GM19099 (cell line): ENCODE measurements around the gene KCNAB1.

ENCODE experiments used
- POLR2A ChIP-seq: IDR thresholded peaks from 3 replicates; pipeline ENCODE4 v1.6.1; 2011; ENCODE audit warnings: low read depth; ENCODE audit not compliant: insufficient read length; ENCODE audit errors: extremely low read depth

Gene KCNAB1

GRCh38 chr3:156207802-156208685, 87.7 kb downstream of the KCNAB1 start:
- no peak for TF ChIP-seq POLR2A

DNA sequence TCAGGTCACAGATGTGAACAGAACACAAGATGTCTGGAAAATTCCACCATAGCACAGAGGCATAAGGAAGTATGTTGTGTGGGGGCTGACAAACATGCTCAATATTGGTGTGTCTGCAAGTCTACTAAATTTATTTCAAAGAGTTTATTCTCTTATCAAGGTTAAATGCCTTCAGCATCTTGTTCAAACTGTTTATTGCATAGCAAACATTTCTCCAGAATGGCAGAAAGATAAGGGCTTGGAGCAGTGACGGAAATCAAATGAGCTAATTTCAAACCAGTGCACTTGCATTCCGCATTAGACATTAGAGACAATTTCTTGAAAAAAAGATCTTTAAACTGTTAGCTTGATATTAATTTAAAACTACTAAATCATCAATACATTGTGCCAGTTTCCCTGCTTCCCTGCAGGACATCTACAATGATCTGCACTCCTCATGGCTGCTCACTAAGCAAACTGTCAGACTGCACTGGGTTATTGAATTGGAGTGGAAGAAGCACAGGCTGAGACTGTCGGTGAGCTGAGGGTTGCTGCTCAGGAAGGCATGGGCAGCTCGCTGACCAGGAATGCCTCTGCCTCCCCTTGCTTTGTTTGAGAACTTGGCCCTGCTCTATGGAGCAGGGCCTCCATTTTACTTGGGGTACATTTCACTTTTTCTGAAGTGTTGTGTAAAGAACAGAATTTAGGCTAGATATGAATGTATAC, 89.4 kb downstream of the KCNAB1 start:
- TF ChIP-seq POLR2A = no peak

DNA sequence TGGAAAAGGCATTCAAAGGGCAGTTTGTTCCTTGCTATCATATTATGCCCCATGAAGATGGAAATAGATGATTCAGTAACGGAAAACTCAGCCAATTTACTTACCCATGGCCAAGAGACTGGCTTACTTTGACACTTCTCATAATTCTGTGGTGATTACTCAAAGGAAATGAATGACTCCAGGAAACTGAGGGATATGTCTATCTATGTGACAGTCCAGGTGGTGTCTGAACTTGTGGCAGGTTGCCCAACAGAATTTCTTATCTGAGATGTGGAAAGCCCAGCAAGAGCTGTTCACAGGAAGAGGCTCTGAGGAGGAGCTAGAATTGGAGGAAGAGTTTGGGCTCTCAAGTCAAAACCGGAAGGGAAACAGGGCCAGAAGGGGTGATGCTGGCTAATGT, 91.2 kb downstream of the KCNAB1 start:
- no peak for TF ChIP-seq POLR2A

DNA sequence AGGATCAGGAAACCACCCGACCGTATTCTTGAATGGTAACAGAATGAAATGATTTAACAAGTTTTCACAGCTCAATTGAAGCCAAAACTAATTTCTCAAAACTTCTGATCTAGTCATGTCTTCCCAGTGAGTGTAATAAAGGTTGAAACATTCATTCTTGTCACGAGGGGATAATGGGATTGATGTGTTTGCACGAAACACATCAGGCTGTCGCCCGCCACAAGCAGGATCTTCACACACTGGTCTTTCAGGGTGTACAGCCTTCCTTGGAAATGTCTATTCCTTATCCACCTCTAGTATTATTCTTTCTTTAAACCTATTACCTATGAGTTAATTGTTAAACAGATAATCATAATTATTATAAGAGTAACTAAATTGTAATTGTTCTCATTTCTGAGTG, 94.3 kb downstream of the KCNAB1 start:
- TF ChIP-seq POLR2A = no peak

- no peak for TF ChIP-seq POLR2A
These were observed 95.4 kb downstream of the KCNAB1 start for GRCh38 chr3:156215751-156216150.

DNA sequence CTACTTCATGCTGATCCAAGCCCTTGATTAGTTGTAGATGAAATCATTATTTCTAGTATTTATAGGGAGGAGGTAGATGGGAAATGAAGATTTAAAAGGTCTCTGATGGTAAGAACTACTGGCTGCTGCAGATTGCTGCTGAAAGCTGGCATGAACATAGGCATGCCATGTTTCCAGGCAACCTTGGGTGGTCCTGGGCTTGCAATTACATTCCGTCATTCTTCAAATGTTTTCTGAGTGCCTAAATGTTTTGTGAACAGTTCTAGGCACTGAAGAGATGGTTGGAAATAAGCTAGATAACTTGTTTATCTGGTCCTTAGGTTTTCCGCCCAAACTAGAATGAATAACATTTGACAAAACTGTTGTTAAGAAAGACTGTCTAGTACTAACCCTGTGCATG, 95.8 kb downstream of the KCNAB1 start:
- TF ChIP-seq POLR2A = no peak

DNA sequence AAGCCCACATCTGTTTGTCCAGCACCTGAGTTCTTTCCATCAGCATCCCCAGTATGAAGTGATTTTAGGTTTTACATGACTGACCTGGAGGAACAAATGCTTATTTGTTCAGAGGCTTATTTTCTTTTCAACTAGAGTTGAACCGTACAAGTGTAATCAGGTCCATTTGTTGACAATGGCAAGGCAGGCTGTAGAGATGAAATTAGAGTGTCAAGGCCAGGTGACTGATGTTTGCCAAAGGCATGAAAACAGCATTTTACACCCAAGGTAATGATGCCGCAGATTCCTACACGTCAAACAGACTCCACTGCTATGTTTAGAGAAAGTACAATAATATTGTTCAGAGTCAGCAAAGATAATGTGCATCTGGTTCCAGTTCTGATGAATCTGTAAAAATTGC, 96.5 kb downstream of the KCNAB1 start:
- TF ChIP-seq POLR2A = no peak

DNA sequence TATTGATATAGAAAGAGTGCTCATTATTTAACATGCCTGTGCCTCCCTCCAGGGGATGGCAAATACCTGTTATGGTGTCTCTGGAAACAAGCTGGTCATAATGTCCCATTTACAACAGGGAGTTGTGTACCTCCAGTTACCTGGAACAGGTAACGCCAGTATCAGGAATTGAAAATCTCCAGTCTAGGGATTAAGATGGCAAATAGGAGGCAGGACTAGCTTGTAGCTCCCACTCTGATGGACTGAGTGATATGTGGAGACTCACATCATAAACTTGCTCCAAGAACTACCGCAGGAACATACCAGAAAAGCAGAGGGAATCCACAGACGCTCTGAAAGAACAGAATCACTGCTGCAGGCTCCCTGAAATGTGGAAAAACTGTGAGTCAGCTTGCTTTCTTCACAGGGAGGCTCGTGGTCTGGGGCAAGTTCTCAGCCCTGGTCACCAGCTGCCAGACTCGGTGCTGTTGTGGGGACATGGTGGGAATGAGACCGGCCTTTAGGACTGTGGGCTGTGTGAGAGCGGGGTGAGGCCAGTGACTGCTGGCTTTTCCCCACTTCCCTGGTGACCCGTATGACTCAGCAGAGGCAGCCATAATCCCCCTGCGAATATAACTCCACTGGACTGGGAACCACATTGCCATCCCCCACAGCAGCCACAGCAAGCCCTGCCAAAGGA, 97.4 kb downstream of the KCNAB1 start:
- no peak for TF ChIP-seq POLR2A

GRCh38 chr3:156218353-156218744, 98.0 kb downstream of the KCNAB1 start:
- TF ChIP-seq POLR2A = no peak

GRCh38 chr3:156226676-156227420, 106.5 kb downstream of the KCNAB1 start:
- no peak for TF ChIP-seq POLR2A

- no peak for TF ChIP-seq POLR2A
These were observed 107.3 kb downstream of the KCNAB1 start for GRCh38 chr3:156227704-156228103.

- no peak for TF ChIP-seq POLR2A
These were observed 110.0 kb downstream of the KCNAB1 start for GRCh38 chr3:156230278-156230900.

DNA sequence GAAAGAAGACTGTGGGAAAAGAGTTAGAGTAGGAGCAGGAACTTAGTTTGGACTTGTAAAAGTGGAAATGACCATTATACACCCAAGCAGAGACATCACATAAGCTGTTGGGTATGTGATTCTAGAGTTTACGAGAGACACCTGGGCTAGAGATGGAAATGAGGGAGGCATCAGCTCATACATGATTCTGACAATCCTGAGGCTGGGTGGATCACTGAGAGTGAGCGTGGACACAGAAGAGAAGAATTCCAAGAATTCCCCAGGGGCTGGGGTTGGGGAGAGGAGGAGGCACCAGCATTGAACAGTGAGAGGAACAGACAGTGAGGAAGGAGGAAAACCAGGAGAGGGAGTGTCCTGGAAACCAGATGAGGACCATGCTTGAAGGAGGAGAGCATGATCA, 113.5 kb downstream of the KCNAB1 start:
- TF ChIP-seq POLR2A = no peak

DNA sequence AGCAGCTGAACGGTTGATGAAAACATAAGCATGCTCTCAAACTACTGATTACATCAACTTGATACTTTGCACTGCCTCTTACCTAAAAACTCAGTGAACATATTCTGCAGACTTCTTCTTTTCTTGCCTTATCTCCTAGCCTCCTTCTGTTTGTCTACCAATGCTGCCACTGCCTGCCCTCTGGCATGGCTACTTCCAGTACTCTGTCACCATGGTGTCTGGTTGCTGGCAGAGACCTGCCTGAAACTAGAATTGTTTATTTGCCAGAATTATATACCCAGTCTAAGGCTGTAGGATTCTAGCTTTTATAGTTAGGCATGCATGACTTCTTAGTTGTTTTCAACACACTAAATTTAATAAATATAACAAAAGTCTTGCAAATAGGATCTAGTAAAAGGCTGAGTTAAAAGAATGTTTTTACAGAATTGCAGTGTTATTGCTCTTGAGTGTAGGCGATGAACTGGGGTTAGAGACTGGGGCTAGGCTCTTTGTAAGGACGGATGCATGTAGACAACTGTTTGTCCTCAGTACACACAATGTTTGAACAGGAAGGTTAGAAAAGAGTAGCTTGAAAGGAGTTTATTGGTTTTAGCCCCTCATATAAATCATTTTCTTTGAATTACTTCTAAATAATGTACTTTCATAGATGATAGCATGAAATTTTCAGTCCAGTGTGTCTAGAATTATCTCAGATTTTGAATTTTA, 116.3 kb downstream of the KCNAB1 start:
- TF ChIP-seq POLR2A = no peak
